Right ventricle myocardium inferior (tissue), 1 donor: ENCODE measurements around the gene RPL29. TPM values are rescaled to one million over a fixed set of nuclear protein-coding genes. Genes with fewer than 3 reads are reported as not detected.

Source experiments
- ATAC-seq: fragments of 200-7000 bp; cut with Tn5 transposase; one replicate; pipeline ENCODE4 v1.9.1; 2020; ENCODE audit warnings: mild to moderate bottlenecking, moderate library complexity
- DNase-seq: peaks from one replicate; pipeline ENCODE4 v3.0.0; 2021; ENCODE audit errors: missing footprints
- intact Hi-C: fragments of 100-400 bp; cut with DNase I; formaldehyde crosslinking; loops from one replicate; pipeline ENCODE4 v1.11.0; 2022
- total RNA-seq: library from RNA; stranded (reverse); fragmentation: NEBNext Ultra II Directional; extraction: Animal tissue kit (Norgen Biotek cat#: 25700); gene quantifications from one replicate; pipeline ENCODE4 v1.2.1, GENCODE V29; 2021
- donor health status: DM: no; HTN: yes; CAD: no; lungs with severe emphysema.

The RPL29 gene
- total RNA-seq, 1 donor from 2014 or later = 677 TPM

- no peak for ATAC-seq
- peak; percentile 46 for DNase-seq
- intact Hi-C loops = no loop called here
Measured at GRCh38 chr3:51958603-51959521, 36.8 kb downstream of the RPL29 start.

- no peak for ATAC-seq
- peak; percentile 58 for DNase-seq
- intact Hi-C loops = no loop called here
Measured at GRCh38 chr3:51957520-51958205, 38.0 kb downstream of the RPL29 start.

DNA sequence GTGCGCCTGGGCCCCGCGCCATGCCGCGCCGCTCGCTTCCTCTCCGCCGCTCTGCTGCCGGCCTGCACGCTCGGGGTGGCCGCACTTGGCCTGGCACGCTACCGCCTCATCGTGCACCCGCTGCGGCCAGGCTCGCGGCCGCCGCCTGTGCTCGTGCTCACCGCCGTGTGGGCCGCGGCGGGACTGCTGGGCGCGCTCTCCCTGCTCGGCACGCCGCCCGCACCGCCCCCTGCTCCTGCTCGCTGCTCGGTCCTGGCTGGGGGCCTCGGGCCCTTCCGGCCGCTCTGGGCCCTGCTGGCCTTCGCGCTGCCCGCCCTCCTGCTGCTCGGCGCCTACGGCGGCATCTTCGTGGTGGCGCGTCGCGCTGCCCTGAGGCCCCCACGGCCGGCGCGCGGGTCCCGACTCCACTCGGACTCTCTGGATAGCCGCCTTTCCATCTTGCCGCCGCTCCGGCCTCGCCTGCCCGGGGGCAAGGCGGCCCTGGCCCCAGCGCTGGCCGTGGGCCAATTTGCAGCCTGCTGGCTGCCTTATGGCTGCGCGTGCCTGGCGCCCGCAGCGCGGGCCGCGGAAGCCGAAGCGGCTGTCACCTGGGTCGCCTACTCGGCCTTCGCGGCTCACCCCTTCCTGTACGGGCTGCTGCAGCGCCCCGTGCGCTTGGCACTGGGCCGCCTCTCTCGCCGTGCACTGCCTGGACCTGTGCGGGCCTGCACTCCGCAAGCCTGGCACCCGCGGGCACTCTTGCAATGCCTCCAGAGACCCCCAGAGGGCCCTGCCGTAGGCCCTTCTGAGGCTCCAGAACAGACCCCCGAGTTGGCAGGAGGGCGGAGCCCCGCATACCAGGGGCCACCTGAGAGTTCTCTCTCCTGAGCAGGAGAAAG lies 39.6 kb downstream of the RPL29 start:
- peak; percentile 79 for ATAC-seq
- peak; percentile 78 for DNase-seq
- intact Hi-C loops = no loop called here

- intact Hi-C loops = no loop called here
- no peak for ATAC-seq
Measured at GRCh38 chr3:51955175-51955892, 40.4 kb downstream of the RPL29 start, which contains the start of gene GPR62. TSS of gene GPR62 (plus strand) at chr3:51955381. CDS start at chr3:51955653, 272 bp downstream.

DNA sequence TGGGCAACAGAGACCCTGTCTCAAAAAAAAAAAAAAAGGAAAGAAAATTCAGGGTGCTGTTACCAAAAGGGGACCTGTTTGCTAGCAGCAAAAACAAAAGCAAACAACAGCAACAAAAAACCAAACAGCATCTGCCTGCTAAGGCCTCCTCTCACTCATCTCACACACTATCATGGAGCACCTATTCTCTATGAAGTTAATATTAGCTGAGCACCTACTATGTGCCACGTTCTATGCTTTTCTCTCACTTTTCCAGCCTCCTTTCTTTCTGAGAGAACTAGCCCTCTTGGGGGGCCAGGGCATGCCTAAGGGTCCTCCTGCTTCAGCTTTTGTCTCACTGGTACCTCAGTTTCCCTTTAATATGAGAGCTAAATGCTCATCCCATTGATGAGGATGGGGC lies 41.0 kb downstream of the RPL29 start:
- DNase-seq (no peak), ATAC-seq (no peak)
- intact Hi-C loops = no loop called here

More at GRCh38 chr3:51955175-51955892, 40.4 kb downstream of the RPL29 start, which contains the start of gene GPR62:
- peak; percentile 63 for DNase-seq

DNA sequence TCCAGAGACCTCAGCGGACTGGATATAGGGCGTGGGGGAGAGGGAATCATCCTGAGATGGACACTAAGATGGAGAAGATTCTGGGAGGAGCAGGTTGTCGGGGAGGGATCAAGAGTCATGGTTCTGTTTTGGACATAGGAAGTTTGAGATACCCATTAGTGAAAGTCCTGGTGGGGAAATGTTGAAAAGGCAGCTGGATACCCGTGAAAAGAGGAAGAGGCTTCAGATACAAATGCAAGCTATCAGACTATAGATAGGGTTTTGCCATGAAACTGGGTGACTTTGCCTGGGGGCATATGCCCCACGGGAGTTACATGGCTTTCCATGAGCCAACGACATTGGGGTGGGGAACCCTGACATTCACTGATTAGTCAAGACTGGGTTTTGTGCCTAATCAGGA lies 41.6 kb downstream of the RPL29 start:
- DNase-seq (no peak), ATAC-seq (no peak)
- intact Hi-C loops = no loop called here

DNA sequence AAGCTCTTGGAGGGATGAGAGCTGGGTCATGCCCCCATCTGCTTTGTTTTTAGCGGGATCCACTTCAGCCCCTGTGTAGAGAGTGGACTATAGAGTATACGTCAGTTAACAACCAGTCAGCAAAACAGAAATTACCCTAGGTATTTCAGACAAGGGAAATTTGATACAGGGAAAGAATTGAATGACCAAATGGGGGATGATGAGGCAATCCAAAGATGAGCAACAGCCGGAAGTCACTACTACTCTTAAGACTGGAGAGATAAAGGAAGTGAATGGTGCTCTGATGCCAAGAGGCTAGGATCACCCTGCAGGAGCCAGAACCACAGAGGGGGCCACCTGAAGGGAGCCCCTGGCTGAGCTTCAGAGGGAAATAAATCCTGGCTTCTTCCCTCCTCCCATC lies 42.2 kb downstream of the RPL29 start:
- intact Hi-C loops = no loop called here
- DNase-seq (no peak), ATAC-seq (no peak)

DNA sequence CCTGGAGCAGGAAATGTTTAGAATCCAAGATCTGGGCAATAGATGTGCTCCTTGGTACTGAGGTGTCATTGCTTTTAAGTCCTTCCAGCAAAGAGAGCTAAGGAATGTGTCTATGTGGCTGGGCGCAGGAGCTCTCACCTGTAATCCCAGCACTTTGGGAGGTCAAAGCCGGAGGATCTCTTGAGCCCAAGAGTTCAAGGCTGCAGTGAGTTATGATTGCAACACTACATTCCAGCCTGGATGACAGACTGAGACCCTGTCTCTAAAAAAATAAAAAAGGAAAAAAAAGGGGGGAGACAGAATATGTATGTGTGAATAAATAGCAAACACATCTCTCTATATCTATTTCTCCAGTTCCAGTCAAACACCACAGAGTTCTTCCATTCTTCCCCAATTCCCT lies 44.8 kb downstream of the RPL29 start:
- ATAC-seq (no peak), DNase-seq (peak; percentile 0)
- intact Hi-C loops = no loop called here

GRCh38 chr3:51949121-51949520 lies 46.6 kb downstream of the RPL29 start:
- intact Hi-C loops = no loop called here
- ATAC-seq = no peak
- no peak for DNase-seq

- intact Hi-C loops = no loop called here
- DNase-seq = no peak
- ATAC-seq = no peak
Measured at GRCh38 chr3:51948016-51948580, 47.6 kb downstream of the RPL29 start.

DNA sequence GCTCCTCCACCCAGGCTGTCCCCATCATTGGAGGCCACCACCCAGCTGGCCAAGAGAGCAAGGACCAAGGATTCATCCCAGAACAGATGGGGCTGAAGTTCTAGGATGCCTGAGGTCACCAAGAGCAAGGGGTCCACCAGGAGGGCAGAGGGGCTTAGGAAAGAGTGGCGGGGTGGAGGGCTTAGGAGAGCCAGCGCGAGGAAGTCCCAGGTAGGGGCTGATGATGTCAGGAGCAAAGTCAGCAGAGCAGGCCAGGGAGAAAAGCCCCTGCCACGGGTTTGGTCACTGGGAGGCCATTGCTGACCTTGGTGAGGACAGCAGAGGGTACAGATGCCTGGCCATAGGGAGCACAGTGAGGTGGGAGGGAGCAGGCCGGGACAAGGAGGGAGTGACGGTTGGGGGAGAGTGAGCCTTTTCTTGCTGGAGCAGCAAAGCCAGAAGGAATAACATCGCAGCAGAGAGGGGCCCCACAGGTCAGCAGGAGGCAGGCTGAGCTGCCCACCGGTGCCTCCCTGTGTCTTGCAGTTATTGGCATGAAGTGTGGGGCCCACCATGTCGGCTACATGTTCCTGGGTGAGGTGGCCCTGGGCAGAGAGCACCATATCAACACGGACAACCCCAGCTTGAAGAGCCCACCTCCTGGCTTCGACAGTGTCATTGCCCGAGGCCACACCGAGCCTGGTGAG lies 48.3 kb downstream of the RPL29 start:
- DNase-seq (no peak), ATAC-seq (no peak)
- intact Hi-C loops = no loop called here

- intact Hi-C loops = no loop called here
- ATAC-seq = no peak
- no peak for DNase-seq
Measured at GRCh38 chr3:51946796-51947195, 48.9 kb downstream of the RPL29 start.

DNA sequence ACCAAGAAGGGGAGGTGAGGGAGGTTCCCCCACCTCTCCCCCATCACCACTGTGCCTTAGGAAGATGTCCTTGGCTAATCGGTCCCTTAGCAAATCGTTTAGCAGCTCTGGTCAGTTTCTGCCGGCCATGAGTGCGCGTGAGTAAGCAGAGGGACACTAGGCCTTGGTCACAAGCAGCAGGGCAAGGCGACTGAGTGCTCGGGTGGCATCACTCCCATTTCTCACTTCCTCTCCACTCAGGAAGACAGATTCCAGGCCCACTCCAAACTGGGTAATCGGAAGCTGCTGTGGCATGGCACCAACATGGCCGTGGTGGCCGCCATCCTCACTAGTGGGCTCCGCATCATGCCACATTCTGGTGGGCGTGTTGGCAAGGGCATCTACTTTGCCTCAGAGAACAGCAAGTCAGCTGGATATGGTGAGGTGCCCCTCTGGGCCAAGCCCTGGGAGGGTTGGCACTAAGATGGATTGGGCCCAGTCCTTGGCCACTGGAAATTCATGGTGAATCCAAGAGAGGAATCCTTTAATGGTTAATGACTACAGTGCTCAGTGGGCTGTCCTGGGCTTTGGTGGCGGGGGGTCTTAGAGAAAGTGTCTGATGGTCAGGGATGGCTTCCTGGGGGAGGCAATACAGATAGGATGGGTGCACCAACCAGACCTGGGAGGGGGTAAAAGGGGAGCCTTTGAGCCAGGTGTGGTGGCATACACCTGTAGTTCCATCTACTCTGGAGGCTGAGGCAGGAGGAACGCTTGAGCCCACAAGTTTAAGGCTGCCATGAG lies 49.6 kb downstream of the RPL29 start:
- DNase-seq (no peak), ATAC-seq (no peak)
- intact Hi-C loops = no loop called here

- intact Hi-C loops = no loop called here
Measured at GRCh38 chr3:51945031-51945840, 50.5 kb downstream of the RPL29 start.

DNA sequence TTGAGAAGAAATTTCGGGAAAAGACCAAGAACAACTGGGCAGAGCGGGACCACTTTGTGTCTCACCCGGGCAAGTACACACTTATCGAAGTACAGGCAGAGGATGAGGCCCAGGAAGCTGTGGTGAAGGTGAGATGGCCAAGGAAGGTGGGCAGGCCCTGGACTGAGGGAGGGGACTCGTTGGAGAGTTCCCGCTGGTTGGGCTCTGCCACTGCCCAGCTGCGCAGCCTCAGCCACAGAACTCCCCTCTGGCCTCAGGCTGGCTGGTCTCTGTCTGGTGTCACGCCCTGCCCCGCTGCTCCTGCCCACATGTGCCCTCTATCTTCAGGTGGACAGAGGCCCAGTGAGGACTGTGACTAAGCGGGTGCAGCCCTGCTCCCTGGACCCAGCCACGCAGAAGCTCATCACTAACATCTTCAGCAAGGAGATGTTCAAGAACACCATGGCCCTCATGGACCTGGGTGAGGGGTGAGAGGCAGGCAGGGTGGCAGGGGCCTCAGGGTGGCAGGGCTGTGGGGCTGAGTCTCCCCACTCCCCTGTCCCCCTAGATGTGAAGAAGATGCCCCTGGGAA lies 51.2 kb downstream of the RPL29 start:
- intact Hi-C loops = loop anchor here (5.0 kb wide), 2 partner anchors 113 to 198 kb away; partner anchors contain the start of gene DUSP7
- DNase-seq (no peak), ATAC-seq (no peak)

More at GRCh38 chr3:51945031-51945840, 50.5 kb downstream of the RPL29 start:
- ATAC-seq = no peak
- no peak for DNase-seq
